DOHH2 (cell line): ENCODE measurements around the gene SLC25A3.

Experiments
- H3F3A ChIP-seq: fragments of 200-600 bp; sonication (generic), shearing (Covaris generic); 2 replicates; pipeline ENCODE4 v1.6.0; 2016; ENCODE audit warnings: antibody characterized with exemption, mild to moderate bottlenecking; ENCODE audit not compliant: control insufficient read depth, insufficient read depth
- H3K27ac ChIP-seq: fragments of 200-600 bp; sonication (generic); 2 replicates; pipeline ENCODE4 v1.5.1; 2014; ENCODE audit warnings: low read depth, mild to moderate bottlenecking, low read length, moderate library complexity
- H3K27me3 ChIP-seq: fragments of 200-600 bp; sonication (generic); 2 replicates; pipeline ENCODE4 v1.6.1; 2014; ENCODE audit warnings: mild to moderate bottlenecking, low read length, mixed read lengths; ENCODE audit not compliant: control insufficient read depth
- H3K36me3 ChIP-seq: fragments of 200-600 bp; sonication (generic); 2 replicates; pipeline ENCODE4 v1.6.1; 2014; ENCODE audit warnings: mild to moderate bottlenecking, low read length, moderate library complexity, mixed read lengths; ENCODE audit not compliant: control insufficient read depth
- H3K4me1 ChIP-seq: fragments of 200-600 bp; sonication (generic); 2 replicates; pipeline ENCODE4 v1.6.1; 2014; ENCODE audit warnings: mild to moderate bottlenecking, low read length, mixed read lengths; ENCODE audit not compliant: control insufficient read depth
- H3K4me2 ChIP-seq: fragments of 200-600 bp; sonication (generic); 2 replicates; pipeline ENCODE4 v1.6.0; 2014; ENCODE audit warnings: mild to moderate bottlenecking, low read length, moderate library complexity
- H3K4me3 ChIP-seq: fragments of 200-600 bp; sonication (generic); 2 replicates; pipeline ENCODE4 v1.5.1; 2014; ENCODE audit warnings: mild to moderate bottlenecking, low read length, mixed read lengths
- H3K79me2 ChIP-seq: fragments of 200-600 bp; sonication (generic); 2 replicates; pipeline ENCODE4 v1.6.1; 2014; ENCODE audit warnings: mild to moderate bottlenecking, low read length, mixed read lengths; ENCODE audit not compliant: control insufficient read depth
- H3K9me2 ChIP-seq: fragments of 200-600 bp; sonication (generic); replicated peaks from 2 replicates; pipeline ENCODE4 v1.6.1; 2014; ENCODE audit warnings: mild to moderate bottlenecking, low read length, mixed read lengths; ENCODE audit not compliant: control insufficient read depth
- H3K9me3 ChIP-seq: fragments of 200-600 bp; sonication (generic); 2 replicates; pipeline ENCODE4 v1.6.1; 2014; ENCODE audit warnings: antibody characterized with exemption, low read length, mixed read lengths; ENCODE audit not compliant: control insufficient read depth, insufficient read depth
- H4K20me1 ChIP-seq: fragments of 200-600 bp; sonication (generic); 2 replicates; pipeline ENCODE4 v1.6.0; 2014; ENCODE audit warnings: low read depth, mild to moderate bottlenecking, antibody characterized with exemption, low read length, moderate library complexity; ENCODE audit not compliant: control insufficient read depth, insufficient read depth
- EZH2phosphoT487 ChIP-seq: fragments of 200-600 bp; sonication (generic); IDR thresholded peaks from 2 replicates; pipeline ENCODE4 v1.6.1; 2017; ENCODE audit warnings: borderline replicate concordance, mild to moderate bottlenecking, antibody characterized with exemption, low read length, moderate library complexity, mixed read lengths
- TF ChIP-seq, protein P1 (sequence below): fragments of 200-600 bp; sonication (generic); IDR thresholded peaks from one replicate; pipeline ENCODE4 v1.5.1; 2014; ENCODE audit warnings: antibody characterized with exemption, mild to moderate bottlenecking, low read depth, low read length; ENCODE audit not compliant: poor library complexity, severe bottlenecking

SLC25A3 gene

GRCh38 chr12:98601924-98602323 is 8.4 kb downstream of the SLC25A3 start:
- TF ChIP-seq, protein P1, sequence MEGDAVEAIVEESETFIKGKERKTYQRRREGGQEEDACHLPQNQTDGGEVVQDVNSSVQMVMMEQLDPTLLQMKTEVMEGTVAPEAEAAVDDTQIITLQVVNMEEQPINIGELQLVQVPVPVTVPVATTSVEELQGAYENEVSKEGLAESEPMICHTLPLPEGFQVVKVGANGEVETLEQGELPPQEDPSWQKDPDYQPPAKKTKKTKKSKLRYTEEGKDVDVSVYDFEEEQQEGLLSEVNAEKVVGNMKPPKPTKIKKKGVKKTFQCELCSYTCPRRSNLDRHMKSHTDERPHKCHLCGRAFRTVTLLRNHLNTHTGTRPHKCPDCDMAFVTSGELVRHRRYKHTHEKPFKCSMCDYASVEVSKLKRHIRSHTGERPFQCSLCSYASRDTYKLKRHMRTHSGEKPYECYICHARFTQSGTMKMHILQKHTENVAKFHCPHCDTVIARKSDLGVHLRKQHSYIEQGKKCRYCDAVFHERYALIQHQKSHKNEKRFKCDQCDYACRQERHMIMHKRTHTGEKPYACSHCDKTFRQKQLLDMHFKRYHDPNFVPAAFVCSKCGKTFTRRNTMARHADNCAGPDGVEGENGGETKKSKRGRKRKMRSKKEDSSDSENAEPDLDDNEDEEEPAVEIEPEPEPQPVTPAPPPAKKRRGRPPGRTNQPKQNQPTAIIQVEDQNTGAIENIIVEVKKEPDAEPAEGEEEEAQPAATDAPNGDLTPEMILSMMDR, result no peak
- no peak for TF ChIP-seq EZH2phosphoT487
- Histone ChIP-seq H3K4me1 (no peaks in the 10 kb centered on the region), H3K27me3 (no peaks in the 10 kb centered on the region), H4K20me1 (peaks cover 12% of the 10 kb centered on the region; the same call in 1 of the 2 replicates), H3K9me3 (no peaks in the 10 kb centered on the region), H3K79me2 (peaks cover 22% of the 10 kb centered on the region), H3F3A (peaks cover 77% of the 10 kb centered on the region), H3K4me2 (no peak overlapping the region), H3K4me3 (no peak overlapping the region), H3K36me3 (peaks cover 73% of the 10 kb centered on the region), H3K27ac (no peak overlapping the region), H3K9me2 (no peaks in the 10 kb centered on the region)

DNA sequence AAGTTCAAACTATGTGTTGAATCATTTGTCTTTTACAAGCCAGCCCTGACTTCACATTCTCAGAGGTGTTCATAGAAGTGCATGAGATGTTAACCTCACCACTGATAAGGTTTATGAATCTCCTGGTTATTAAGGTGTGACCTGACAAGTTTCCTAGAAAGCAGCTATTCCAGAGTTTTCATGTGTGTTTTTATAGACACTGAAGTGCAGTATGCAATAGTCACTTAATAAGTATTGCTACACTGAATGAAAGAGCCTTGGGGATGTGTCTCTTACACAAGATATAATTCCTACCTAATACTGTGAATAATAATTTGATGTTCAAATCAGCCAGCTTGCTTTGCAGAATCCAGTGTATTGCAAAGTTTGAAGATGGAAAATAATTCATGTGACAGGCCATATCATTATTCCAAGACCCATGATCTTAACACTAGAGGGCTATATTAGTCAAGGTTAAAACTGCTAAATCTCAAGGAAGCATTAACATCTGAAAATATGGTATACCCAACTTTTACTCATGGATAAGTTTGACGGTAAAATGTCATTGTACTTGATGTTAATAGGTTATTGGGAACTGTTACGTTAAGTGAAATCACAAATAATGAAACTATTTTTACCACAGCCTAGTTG is 13.0 kb downstream of the SLC25A3 start:
- Histone ChIP-seq H3K79me2 (no peaks in the 10 kb centered on the region), H3K27me3 (no peaks in the 10 kb centered on the region), H3F3A (peaks cover 44% of the 10 kb centered on the region), H3K27ac (no peak overlapping the region), H3K4me3 (no peak overlapping the region), H3K36me3 (peaks cover 29% of the 10 kb centered on the region), H3K4me2 (no peak overlapping the region), H3K9me3 (no peaks in the 10 kb centered on the region), H4K20me1 (no peaks in the 10 kb centered on the region), H3K4me1 (no peaks in the 10 kb centered on the region), H3K9me2 (no peaks in the 10 kb centered on the region)
- TF ChIP-seq EZH2phosphoT487, result no peak
- TF ChIP-seq, protein P1, result no peak

GRCh38 chr12:98610596-98610995 is 17.1 kb downstream of the SLC25A3 start:
- TF ChIP-seq EZH2phosphoT487, result no peak
- TF ChIP-seq, protein P1, result no peak
- Histone ChIP-seq H3K79me2 (no peaks in the 10 kb centered on the region), H3K4me1 (peaks cover 18% of the 10 kb centered on the region), H3F3A (peaks cover 21% of the 10 kb centered on the region), H3K27me3 (no peaks in the 10 kb centered on the region), H3K4me2 (no peak overlapping the region), H3K9me3 (no peaks in the 10 kb centered on the region), H3K4me3 (no peak overlapping the region), H3K9me2 (no peaks in the 10 kb centered on the region), H4K20me1 (no peaks in the 10 kb centered on the region), H3K36me3 (peaks cover 6% of the 10 kb centered on the region; the same call in 1 of the 2 replicates), H3K27ac (no peak overlapping the region)
